A673 (cell line): ENCODE data around the gene GRIK4. TPM values are rescaled to one million over a fixed set of nuclear protein-coding genes. Genes with fewer than 3 reads are reported as not detected.

Experiments used
- BruUV-seq: library from RNA; stranded (reverse); fragments of 400-500 nt; replicated peaks from 2 replicates; lab custom pipeline; 2021; lab: Mats Ljungman, UMichigan
- CTCF ChIA-PET: fragments of 300-600 bp; sonication (Branson Sonifier 250); formaldehyde crosslinking; loops from one replicate; lab custom pipeline; 2022; ENCODE audit warnings: antibody characterized with exemption; lab: Charles Lee
- POLR2A ChIA-PET: fragments of 300-600 bp; sonication (Branson Sonifier 250); formaldehyde crosslinking; loops from one replicate; lab custom pipeline; 2022; ENCODE audit warnings: antibody characterized with exemption; ENCODE audit not compliant: low non-redundant PET; lab: Charles Lee
- DNase-seq: peaks from one replicate; pipeline ENCODE4 v3.0.0-alpha.2; 2015; ENCODE audit warnings: low spot score
- H3K27ac ChIP-seq: fragments of 200-600 bp; sonication (generic); 2 replicates; pipeline ENCODE4 v1.5.1; 2016; ENCODE audit warnings: mixed run types, low read depth, mild to moderate bottlenecking, mixed read lengths, antibody characterized with exemption, low read length; ENCODE audit not compliant: poor library complexity, severe bottlenecking
- H3K27me3 ChIP-seq: fragments of 200-600 bp; sonication (generic); replicated peaks from 2 replicates; pipeline ENCODE4 v1.6.1; 2017; ENCODE audit warnings: mixed run types, low read depth, mild to moderate bottlenecking, mixed read lengths, antibody characterized with exemption, low read length; ENCODE audit not compliant: insufficient read depth, poor library complexity
- H3K36me3 ChIP-seq: fragments of 200-600 bp; sonication (generic); 2 replicates; pipeline ENCODE4 v1.6.1; 2016; ENCODE audit warnings: mixed run types, mild to moderate bottlenecking, mixed read lengths, antibody characterized with exemption, low read length; ENCODE audit not compliant: insufficient read depth, poor library complexity, severe bottlenecking
- H3K4me1 ChIP-seq: fragments of 200-600 bp; sonication (generic); 2 replicates; pipeline ENCODE4 v1.6.1; 2017; ENCODE audit warnings: mixed run types, mild to moderate bottlenecking, mixed read lengths, antibody characterized with exemption, low read length; ENCODE audit not compliant: insufficient read depth, poor library complexity, severe bottlenecking
- H3K4me3 ChIP-seq: fragments of 200-600 bp; sonication (generic); 2 replicates; pipeline ENCODE4 v1.5.1; 2016; ENCODE audit warnings: low read depth, mixed run types, mild to moderate bottlenecking, mixed read lengths, low read length; ENCODE audit not compliant: poor library complexity, severe bottlenecking
- H3K9me3 ChIP-seq: fragments of 200-600 bp; sonication (generic); 2 replicates; pipeline ENCODE4 v1.6.1; 2016; ENCODE audit warnings: mixed run types, low read depth, mild to moderate bottlenecking, mixed read lengths, antibody characterized with exemption, low read length; ENCODE audit not compliant: poor library complexity, severe bottlenecking
- CTCF ChIP-seq: fragments of 300-800, 200-600 bp; sonication (generic); conservative IDR thresholded peaks from 2 replicates; pipeline ENCODE4 v1.5.1; 2017; ENCODE audit warnings: low read depth, mild to moderate bottlenecking, antibody characterized with exemption, low read length, moderate library complexity, mixed read lengths
- EZH2 ChIP-seq: fragments of 200-600 bp; sonication (generic); IDR thresholded peaks from 2 replicates; pipeline ENCODE4 v1.6.1; 2017; ENCODE audit warnings: borderline replicate concordance, low read depth, mild to moderate bottlenecking, mixed read lengths, antibody characterized with exemption, low read length; ENCODE audit not compliant: poor library complexity, severe bottlenecking
- intact Hi-C: fragments of 100-400 bp; cut with micrococcal nuclease; formaldehyde crosslinking; loops from one replicate; pipeline ENCODE4 v1.10.0; 2022; ENCODE audit not compliant: unreplicated experiment
- total RNA-seq: library from RNA; stranded (reverse); gene quantifications from 2 replicates; pipeline ENCODE4 v1.2.3, GENCODE V29; 2021

Gene GRIK4
- total RNA-seq, 1 experiment from 2014 or later: not detected

GRCh38 chr11:120637131-120637530, 125.6 kb downstream of the GRIK4 start:
- Histone ChIP-seq H3K9me3 (no peaks in the 10 kb centered on the region), H3K27me3 (peaks cover 16% of the 10 kb centered on the region), H3K36me3 (no peaks in the 10 kb centered on the region), H3K4me1 (peaks cover 25% of the 10 kb centered on the region), H3K27ac (no peak overlapping the region), H3K4me3 (no peak overlapping the region)
- ChIA-PET POLR2A (interaction anchor here (0.6 kb wide), 1 partner anchor 463 kb away, joined by 3 read pairs; no protein-coding TSS in a partner anchor), CTCF (no interaction called here)
- TF ChIP-seq EZH2 (no peak), CTCF (no peak)
- DNase-seq: no peak
- BruUV-seq: no TSS peak
- intact Hi-C loops: no loop called here

- POLR2A ChIA-PET: no interaction called here
- peaks cover 30% of the 10 kb centered on the region for H3K27me3 ChIP-seq
- peaks cover 13% of the 10 kb centered on the region for H3K4me1 ChIP-seq
- CTCF ChIA-PET: no interaction called here
- no peaks in the 10 kb centered on the region for H3K36me3 ChIP-seq
- TF ChIP-seq EZH2 (no peak), CTCF (no peak)
- intact Hi-C loops: no loop called here
- H3K9me3 ChIP-seq: no peaks in the 10 kb centered on the region
- BruUV-seq: no TSS peak
- H3K27ac ChIP-seq: no peak overlapping the region
- H3K4me3 ChIP-seq: no peak overlapping the region
- DNase-seq: no peak
These were observed 130.8 kb downstream of the GRIK4 start for GRCh38 chr11:120642196-120642894.

- H3K27me3 ChIP-seq: peaks cover 37% of the 10 kb centered on the region
- ChIA-PET CTCF (no interaction called here), POLR2A (no interaction called here)
- BruUV-seq: no TSS peak
- H3K4me1 ChIP-seq: peaks cover 13% of the 10 kb centered on the region
- no peak overlapping the region for H3K27ac ChIP-seq
- H3K9me3 ChIP-seq: no peaks in the 10 kb centered on the region
- TF ChIP-seq CTCF: no peak
- no peak for TF ChIP-seq EZH2
- H3K36me3 ChIP-seq: no peaks in the 10 kb centered on the region
- intact Hi-C loops: no loop called here
- no peak overlapping the region for H3K4me3 ChIP-seq
- DNase-seq: no peak
These were observed 131.7 kb downstream of the GRIK4 start for GRCh38 chr11:120643284-120643683.
